SKM-1 treated with dmso at 0.1 percent for 144 hours (cell line): ENCODE measurements around the gene ANKRD53.
A peak's percentile ranks its signal among the peaks of the same experiment; 100 is the strongest.

Experiments used
- DNase-seq: peaks from one replicate; lab custom pipeline; 2025; ENCODE audit not compliant: unreplicated experiment; lab: John Stamatoyannopoulos, UW

Gene ANKRD53

DNA sequence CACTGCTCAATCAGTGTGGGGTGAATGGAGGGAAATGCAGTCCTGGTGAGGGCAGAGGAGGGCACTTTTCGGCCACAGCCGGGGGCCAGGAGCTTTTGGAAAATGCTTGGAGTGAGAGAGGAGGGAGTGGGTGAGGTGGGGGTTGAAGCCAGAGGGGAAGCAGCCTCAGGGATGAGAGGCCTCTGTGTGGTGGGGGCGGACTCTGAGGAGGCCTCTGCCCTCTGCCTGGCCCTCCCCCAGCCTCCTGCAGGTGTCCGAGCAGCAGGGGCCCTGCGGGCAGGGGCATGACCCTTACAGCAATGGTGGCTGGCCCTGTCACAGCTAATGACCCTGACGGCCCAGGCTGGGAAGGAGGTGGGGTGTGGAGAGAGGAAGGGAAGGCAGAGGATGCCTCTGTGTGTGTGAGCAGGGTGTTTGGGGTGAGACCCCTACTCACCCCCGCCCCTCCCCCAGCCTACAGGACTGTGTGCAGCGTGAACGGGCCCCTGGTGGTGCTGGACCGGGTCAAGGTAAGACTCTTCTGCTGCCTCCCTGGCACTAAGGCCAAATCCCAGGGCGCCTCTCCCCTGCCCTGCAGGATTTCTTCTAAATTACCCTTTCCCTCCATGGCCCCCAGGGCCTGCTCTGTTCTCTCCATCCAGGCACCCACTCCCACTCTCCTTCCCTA lies 35.1 kb upstream of the ANKRD53 start:
- DNase-seq = no peak

DNA sequence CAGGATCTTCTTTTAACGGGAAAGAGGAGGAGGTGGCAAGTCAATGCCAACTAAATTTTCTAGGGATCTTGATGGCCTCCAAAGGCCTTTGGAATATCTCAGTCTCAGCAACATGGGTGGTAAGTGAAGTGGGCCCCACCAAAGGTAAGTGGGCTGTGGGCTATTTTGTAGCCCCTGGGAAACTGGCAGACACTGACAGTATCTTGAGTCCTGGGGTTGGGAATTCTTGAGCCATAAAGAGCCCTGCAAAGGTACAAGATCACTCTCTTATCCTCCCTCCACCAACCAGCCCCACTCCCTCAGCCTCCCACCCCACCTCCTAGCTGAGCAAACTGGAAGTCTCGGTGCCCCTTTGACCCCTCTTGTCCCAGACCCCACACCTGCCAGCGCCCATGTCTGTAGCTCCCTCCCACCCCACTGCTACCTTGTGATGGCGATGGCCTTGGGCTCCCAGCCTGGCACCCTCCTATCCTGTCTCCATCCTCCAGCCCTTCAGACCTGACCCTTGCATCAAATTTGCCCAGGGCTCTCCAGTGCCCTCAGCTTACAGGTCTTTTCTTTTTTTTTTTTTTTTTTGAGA lies 34.2 kb upstream of the ANKRD53 start:
- DNase-seq = no peak

DNA sequence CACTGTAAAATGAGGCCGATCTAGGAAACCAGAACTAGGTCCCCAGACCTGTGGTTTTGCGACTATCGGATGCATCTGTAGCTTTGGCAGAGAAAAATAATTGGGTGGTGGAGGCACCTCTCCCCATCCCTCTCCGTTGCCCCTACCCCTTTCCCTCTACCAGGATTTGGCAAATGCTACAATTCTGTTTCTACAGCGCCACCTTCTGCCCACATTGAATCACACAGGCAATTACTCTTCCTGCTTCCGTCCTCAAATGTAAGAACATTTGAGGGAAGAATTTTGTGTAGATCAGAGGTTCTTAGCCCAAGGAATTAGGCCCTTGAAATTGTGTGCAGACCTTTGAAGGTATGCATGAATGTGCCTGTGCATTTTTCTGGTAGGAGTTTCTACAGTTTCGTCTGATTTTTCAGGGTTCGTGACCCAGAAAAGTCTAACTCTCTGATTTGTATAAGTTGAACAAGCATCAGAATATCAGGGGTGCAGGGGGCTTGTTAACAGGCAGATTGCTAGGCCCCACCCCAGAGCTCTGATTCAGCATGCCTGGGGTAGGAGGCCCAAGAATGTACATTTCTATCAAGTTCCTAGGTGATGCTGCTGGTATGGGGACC lies 31.5 kb upstream of the ANKRD53 start:
- peak; percentile 70 for DNase-seq

DNA sequence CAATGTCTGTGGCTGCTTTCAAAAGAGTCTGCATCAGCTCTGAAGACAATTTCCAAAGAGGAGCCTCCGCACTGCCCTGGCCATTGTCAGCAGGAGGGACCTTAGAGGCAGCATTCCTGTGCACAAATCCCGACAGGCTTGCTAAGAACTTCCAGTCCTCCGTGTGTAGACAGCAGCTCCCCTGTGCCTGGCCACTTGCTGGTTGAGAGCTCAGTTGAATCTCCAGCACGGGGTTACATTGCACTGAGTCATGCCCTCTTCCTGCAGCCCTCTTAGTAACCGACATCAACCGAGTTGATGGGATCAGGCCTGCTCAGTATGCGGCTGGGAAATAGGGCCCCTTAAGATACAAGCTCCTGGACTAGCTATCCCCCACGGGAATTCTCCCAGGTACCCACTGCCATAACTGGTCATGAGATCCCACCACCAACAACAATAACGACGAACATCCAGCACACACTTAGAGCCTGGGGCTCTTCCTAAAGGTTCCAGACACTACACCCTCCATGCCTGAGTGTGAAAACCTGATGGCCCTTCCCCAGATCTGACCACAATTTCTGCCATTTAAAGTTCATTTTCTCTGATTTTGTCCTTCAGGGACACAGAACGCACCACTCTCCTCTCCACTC lies 30.8 kb upstream of the ANKRD53 start:
- no peak for DNase-seq

DNA sequence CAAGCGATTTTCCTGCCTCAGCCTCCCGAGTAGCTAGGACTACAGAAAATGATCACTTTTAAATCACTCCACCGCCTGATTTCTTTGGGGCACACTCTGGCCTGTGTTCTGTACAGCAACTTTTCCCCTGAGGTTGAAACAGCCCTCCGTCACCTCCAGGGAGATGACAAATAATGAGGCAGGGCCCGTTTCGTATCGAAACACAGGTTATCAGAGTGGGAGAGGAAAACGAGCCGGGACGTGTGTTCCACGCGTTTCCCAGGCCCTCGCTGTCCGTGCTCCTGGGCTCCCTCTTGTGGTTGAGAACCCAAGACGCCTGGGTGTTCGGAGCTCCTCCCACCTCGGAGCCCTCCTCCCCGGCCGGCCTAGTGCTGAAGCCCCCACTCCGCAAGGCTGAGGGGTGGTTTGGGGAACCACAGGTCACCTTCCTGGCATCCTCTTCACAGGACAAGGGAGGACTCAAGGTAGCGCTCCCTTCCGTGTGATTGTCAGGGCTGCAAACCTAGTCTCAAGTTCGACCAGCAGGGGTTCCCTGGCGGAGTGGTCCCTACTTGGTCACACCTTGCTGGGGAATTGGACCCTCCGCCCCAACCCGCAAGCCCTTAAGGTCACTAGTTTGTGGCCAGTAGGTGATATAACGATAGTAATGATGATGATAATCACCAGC lies 30.0 kb upstream of the ANKRD53 start:
- DNase-seq = peak; percentile 74

DNA sequence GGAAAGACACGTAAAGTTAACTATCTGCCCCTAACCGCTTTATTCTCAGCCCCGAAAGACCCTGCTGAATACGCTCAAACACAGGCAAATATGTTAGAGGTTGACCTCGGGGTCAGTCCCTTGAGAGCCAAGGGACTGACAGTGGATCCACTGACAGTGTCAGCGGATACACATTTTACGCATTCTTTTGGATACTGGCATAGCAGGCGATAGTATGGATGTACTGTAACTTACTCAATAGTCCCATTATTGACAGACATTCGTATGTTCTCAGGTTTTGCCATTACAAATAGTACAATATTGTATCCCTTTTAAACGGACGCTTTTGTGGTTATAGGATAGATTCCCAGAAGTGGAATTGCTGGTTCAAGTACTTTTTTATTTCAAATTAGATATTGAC lies 29.3 kb upstream of the ANKRD53 start:
- DNase-seq = no peak

DNA sequence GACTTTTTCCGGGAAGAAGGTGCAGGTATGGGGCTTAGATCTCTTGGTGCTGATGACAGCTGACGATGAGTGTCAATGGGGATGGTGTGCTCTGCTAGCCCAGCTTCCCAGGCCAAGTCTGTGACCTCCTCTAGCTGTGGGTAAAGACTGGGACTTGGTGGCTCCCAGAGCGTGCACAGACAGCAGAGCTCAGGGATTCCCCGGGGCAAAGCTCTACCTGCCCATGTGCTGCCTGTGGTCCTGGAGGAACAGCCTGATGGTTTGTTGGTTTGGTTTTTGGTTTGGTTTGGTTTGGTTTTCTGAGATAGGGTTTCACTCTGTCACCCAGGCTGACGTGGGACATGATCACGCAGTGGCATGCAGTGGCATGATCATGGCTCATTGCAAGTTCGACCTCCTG lies 23.5 kb upstream of the ANKRD53 start:
- no peak for DNase-seq

DNA sequence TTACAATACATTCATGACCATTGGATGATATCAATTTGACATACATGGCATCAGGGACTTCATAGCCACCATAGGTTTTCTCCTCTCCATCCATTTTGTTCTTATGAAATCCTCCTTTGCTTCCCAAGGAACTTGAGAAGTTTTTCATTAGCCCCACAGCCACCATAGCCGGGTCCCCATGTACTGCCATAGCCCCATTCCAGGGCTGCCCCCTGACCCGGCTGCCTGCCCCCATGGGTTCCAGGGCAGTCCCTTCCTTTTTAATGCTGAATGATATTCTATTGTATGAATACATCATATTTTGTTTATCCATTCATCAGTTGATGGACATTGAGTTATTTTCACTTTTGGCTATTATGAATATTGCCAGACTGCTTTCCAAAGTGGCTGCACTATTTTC lies 22.3 kb upstream of the ANKRD53 start:
- no peak for DNase-seq

DNA sequence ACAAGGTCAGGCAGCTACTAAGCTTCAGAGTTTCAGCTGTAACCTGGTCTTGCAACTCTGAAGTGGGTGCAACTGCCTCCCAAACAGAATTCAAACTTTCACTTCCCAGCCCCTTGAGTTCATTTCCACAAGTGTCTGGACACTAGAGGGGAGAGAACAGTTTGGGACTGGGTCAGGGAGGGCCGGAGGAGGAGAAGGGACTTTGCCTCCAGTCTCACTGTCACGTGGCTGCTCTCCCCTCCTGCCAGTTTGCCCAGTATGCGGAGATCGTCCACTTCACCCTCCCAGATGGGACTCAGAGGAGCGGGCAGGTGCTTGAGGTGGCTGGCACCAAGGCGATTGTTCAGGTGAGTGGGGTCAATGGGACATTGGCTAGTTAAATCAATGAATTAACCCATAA lies 20.6 kb upstream of the ANKRD53 start:
- no peak for DNase-seq

DNA sequence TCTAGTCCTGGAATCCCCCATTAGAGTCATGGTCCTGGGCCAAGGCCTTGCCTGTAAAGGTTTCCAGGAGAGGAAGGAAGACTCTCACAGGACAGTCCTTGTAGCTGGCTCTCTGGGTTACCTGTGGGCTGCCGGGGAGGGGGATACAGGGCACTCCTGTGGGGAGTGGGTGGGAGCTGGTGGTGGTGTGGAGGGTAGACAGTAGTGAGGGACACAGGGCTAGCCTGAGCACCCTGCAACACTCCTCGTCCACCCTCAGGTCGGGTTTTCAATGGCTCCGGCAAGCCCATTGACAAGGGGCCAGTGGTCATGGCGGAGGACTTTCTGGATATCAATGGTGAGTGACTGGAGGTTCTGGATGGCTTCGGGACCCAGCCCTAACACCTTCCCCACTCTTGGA lies 19.7 kb upstream of the ANKRD53 start:
- no peak for DNase-seq

DNA sequence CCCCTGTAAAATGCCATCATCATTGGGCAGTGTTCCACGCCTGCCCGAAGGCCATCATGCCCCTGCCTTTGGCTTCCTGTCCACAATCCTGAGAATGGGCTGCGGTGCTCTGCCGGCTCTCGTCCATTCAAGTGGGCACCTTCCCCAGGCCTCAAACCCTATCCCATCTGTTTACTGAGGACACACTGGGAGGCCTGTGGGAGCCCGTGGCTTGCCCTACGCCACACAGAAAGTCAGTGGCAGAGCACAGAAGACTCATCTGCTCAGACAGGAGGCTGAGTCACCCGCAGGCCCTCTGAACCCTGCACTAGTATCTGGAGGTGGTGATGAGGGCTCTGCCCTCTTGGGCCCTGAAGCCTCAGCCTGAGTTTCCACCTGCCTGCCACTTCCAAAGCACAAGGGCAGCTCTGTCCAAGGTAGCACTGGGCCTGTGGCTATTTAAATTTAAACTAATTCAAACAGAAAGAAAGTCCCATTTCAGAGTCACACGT lies 19.1 kb upstream of the ANKRD53 start:
- DNase-seq = no peak

DNA sequence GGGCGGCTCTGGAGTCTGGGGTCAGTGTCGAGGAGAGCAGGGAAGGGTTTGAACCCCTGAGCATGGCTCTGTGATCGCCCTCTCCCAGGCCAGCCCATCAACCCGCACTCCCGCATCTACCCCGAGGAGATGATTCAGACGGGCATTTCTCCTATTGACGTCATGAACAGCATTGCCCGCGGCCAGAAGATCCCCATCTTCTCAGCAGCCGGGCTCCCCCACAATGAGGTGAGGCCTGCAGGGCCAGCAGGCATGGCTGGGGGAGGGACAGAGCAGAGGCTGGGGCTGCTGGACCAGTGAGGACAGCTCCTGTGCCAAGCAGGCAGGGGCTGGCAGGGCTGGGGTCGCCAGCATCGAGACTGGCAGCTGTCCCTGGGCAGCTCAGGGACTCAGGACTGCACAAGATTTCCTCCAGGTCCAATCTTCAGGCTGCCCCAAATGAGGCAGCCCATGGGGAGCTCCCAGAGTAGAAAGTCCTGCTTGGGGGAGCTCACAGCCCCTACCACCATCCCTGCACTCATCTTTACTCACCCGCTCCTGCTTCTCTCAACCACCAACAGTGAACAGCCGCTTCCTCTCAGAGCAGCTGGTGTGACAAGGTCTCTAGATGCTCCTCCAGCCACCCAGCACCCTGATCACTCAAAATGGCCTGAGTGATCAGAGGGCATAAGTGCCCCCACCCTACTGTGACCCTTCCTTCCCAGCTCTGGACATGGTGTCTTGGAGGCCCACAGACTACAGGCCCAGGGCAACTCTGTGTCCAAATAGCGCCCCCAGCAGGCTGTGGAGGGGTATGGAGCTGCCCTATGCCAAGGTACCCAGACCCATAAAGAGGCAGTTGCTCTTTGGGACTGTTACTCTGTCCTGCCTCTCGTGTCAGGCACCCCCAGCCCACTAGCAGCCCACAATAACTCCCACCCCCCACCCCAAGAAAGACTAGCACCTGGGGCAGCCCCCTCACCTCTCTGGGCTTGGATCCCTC lies 18.3 kb upstream of the ANKRD53 start:
- no peak for DNase-seq

DNA sequence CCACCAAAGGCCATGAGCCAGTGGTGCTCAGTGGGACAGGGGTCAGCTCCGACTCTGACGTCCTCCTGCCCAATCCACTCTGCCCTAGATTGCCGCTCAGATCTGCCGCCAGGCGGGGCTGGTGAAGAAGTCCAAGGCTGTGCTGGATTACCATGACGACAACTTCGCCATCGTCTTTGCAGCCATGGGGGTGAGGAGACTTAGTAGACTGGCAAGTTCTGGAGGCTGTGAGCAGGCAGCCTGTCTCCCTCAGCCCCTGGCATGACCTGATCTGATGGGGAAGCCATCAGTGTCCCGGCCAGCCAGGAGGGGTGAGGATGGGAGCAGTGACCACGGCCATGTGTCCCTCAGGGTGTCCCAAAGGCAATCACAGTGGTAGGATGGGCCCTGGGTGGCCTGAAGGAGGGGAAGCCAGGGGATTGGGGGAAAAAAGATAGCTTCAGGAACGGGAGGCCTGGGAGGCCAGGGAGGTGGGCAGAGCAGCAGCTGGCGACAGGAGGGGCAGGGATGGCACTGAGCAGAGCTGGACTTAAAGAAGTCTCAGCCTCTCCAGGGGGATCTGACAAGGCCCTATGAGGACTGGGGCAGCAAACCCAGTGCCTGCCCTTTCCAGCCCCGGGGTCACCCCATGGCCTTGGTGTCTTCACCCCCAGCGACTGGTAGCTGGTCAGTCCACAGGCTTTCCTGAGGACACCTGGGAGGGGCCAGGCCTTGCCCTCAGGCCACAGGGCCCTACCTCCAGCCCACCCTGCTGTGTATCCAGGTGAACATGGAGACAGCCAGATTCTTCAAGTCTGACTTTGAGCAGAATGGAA lies 17.4 kb upstream of the ANKRD53 start:
- no peak for DNase-seq

DNA sequence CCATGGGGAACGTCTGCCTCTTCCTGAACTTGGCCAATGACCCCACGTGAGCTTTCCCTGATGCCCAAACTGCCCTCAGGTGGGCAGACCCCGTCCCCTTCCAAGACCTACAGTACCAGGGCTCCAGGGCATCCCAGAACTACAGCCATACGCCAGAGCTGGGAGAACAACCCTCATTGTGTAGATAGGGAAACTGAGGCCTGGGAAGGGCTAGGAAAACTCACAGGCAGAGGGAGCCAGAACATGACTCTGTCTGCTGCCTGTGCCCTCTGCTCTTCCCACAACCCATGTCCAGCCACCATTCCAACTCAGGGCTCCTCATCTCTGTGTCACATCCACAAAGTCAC lies 16.8 kb upstream of the ANKRD53 start:
- no peak for DNase-seq

DNA sequence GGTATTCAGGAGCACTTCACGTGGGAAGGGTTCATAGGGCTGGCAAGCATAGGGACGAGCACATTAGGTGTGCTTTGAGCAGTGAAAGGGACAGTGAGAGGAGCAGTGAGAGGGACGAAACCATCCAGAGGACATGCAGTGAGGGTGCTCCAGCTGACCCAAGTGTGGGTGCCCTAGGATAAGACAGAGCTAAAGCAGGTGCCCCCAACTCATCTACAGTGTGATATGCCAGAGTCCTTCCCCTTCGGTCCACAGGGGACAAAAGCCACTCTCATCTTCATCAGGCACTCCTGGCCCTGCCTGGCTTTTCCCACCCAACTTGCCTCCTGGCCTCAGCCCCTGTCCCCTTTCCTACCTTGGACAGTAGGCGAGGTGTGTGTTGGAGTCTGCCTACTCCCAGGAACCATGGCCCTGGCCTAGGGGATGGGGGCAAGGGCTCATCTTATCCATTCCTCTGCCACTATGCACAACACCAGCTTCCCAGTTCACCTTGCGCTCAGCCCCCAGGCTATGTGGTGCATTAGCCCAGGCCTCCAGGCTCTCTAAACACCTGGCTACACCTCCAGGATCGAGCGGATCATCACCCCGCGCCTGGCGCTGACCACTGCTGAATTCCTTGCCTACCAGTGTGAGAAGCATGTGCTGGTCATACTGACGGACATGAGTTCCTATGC lies 16.1 kb upstream of the ANKRD53 start:
- no peak for DNase-seq

DNA sequence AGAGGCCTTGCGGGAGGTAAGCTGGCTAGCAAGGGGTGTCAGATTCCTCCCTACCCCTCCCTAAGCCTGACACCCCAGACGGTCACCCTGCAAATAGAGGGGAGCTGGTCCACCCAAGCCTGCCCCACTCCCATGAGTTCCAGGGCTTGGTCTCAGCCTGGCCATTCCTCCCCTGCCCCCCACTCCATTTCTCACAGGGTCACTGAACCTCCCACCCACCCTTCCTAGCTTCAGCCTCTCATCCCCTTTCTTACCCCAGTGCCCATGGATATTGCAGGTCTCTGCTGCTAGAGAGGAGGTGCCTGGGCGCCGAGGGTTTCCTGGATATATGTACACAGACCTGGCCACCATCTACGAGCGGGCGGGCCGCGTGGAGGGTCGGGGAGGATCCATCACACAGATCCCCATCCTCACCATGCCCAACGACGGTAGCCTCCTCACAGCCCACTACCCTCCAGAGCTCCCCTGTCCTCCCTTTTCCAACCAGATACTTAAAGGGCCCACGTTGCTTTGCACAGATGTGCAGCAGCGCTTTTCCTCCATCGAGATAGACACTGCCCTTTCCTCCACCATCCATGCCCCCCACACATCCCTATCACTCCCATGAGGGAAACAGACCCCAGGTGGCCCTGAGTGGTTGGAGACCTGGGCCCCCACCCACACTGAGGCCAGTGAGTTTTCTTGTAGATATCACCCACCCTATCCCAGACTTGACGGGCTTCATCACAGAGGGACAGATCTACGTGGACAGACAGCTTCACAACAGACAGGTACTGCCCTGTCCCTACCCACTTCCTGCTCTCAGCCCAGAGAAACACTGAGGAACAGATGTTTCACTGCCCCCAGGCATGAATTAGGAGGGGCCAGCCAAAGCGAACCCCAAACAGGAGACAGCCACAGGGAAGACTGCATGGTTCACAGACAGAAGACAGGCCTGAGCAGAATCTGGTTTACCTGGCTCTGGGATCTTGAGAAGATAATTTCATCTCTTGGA lies 15.2 kb upstream of the ANKRD53 start:
- DNase-seq = no peak

DNA sequence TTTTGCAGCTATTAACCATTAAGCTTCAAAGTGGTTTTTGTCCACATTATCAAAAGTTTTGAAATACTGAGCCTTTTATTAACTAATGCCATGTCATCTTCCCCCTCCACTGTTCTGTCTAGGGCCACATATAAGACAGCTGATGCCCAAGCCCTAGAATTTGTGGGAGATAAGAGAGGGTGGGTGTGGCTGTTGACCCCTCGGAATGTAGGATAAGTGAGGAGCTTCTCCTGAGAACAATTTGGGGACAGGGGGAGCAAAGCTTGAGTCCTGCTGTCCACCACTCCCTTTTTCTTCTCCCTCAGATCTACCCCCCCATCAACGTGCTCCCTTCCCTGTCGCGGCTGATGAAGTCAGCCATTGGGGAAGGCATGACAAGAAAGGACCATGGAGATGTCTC lies 14.3 kb upstream of the ANKRD53 start:
- no peak for DNase-seq
